Vagina (tissue), 2 donors: ENCODE measurements around the gene ASTN2. TPM values are rescaled to one million over a fixed set of nuclear protein-coding genes. Genes with fewer than 3 reads are reported as not detected.

Experiments used
- DNase-seq, 2 donors: peaks; one replicate each; pipeline ENCODE4 v3.0.0-alpha.2; 2017; ENCODE audit errors: extremely low spot score in 2 of 2
- H3K27ac ChIP-seq: fragments of 200-600 bp; sonication (generic); one replicate; pipeline ENCODE4 v1.5.1; 2019
- H3K27me3 ChIP-seq: fragments of 200-600 bp; sonication (generic); one replicate; pipeline ENCODE4 v1.5.1; 2019
- H3K36me3 ChIP-seq, 2 donors: fragments of 200-600 bp; sonication (generic); one replicate each; pipeline ENCODE4 v1.5.1; 2017 to 2019
- H3K4me1 ChIP-seq: fragments of 200-600 bp; sonication (generic); one replicate; pipeline ENCODE4 v1.5.1; 2019
- H3K4me3 ChIP-seq, 2 donors: fragments of 200-600 bp; sonication (generic); 1 replicate in 1 of 2; 2 replicates in 1 of 2; pipeline ENCODE4 v1.5.1; 2016 to 2019
- H3K9me3 ChIP-seq: fragments of 200-600 bp; sonication (generic); one replicate; pipeline ENCODE4 v1.5.1; 2019
- POLR2A ChIP-seq, 2 donors: fragments of 450-650 bp; IDR thresholded peaks; one replicate each; pipeline ENCODE4 v1.6.1; 2017; ENCODE audit warnings: antibody characterized with exemption in 2 of 2, mild to moderate bottlenecking in 2 of 2, moderate library complexity in 2 of 2
- POLR2AphosphoS5 ChIP-seq, 2 donors: sonication (generic); formaldehyde crosslinking; IDR thresholded peaks; one replicate each; pipeline ENCODE4 v1.9.0; 2017; ENCODE audit warnings: antibody characterized with exemption in 2 of 2, mild to moderate bottlenecking in 2 of 2, low read depth in 1 of 2; ENCODE audit not compliant: insufficient read depth in 1 of 2
- intact Hi-C: fragments of 100-400 bp; cut with DNase I; formaldehyde crosslinking; loops from one replicate; pipeline ENCODE4 v1.15.1; 2023
- total RNA-seq: library from RNA; depleted of rRNA; stranded (reverse); fragments of >200 nt; gene quantifications from one replicate; pipeline ENCODE4 v1.2.3, GENCODE V29; 2016
- TF ChIP-seq, protein P1 (sequence below), 3 experiments: fragments of 450-650 bp in 2 of 3; fragments of 200-600 bp in 1 of 3; sonication (generic) in 1 of 3; IDR thresholded peaks; one replicate each; pipeline ENCODE4 v1.5.1; 2017 to 2019; ENCODE audit warnings: antibody characterized with exemption in 3 of 3, mild to moderate bottlenecking in 2 of 3, moderate library complexity in 2 of 3

Gene ASTN2
- total RNA-seq, 1 donor from 2014 or later: 4.4 TPM

DNA sequence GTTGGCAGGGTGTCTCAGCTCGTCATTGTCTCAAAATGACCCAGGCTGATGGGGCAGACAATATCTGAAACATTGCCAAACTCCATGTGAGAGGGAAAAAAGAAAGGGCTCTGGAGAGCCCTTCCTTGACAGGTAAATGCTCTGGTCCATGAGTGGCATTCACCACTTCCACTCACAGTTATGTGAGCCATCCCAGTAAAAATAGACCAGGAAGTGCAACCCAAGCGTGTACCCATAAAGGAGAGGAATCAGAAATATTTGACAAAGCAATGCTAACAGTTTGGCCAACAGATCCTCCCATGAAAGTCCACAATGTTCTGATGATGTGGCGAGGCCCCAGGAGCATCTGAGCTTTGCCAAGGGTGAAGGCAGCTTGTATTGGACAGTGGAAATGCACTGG is 49.4 kb downstream of the ASTN2 start:
- H3K36me3 ChIP-seq: no peaks in the 10 kb centered on the region
- TF ChIP-seq, protein P1, sequence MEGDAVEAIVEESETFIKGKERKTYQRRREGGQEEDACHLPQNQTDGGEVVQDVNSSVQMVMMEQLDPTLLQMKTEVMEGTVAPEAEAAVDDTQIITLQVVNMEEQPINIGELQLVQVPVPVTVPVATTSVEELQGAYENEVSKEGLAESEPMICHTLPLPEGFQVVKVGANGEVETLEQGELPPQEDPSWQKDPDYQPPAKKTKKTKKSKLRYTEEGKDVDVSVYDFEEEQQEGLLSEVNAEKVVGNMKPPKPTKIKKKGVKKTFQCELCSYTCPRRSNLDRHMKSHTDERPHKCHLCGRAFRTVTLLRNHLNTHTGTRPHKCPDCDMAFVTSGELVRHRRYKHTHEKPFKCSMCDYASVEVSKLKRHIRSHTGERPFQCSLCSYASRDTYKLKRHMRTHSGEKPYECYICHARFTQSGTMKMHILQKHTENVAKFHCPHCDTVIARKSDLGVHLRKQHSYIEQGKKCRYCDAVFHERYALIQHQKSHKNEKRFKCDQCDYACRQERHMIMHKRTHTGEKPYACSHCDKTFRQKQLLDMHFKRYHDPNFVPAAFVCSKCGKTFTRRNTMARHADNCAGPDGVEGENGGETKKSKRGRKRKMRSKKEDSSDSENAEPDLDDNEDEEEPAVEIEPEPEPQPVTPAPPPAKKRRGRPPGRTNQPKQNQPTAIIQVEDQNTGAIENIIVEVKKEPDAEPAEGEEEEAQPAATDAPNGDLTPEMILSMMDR (IDR thresholded peaks at IDR 0.05): no peak
- no peaks in the 10 kb centered on the region for H3K27me3 ChIP-seq
- no peak overlapping the region for H3K27ac ChIP-seq
- no peaks in the 10 kb centered on the region for H3K4me1 ChIP-seq
- intact Hi-C loops: no loop called here
- no peaks in the 10 kb centered on the region for H3K9me3 ChIP-seq
- H3K4me3 ChIP-seq: no peak overlapping the region
- no peak for DNase-seq

DNA sequence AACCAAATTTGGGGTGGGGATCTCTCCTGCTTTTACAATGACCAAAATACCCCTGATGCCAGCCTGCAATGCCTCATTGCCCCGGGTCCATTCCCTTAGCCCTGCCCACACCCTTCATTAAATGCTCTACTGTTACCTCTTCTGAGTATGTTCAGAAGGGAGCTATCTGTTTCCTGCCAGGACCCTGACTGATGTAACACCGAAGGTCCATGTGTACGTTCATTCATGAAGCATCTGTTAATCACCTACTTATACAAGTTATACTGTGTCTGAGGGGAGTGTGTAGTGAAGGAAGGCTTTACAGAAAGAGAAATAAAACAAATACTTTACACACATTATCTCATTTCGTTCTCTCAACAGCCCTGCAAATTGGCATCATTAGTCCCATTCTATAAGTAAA is 51.9 kb downstream of the ASTN2 start:
- H3K36me3 ChIP-seq: no peaks in the 10 kb centered on the region
- H3K27me3 ChIP-seq: no peaks in the 10 kb centered on the region
- intact Hi-C loops: no loop called here
- no peaks in the 10 kb centered on the region for H3K9me3 ChIP-seq
- no peaks in the 10 kb centered on the region for H3K4me1 ChIP-seq
- H3K27ac ChIP-seq: no peak overlapping the region
- no peak for DNase-seq
- TF ChIP-seq POLR2AphosphoS5 (IDR thresholded peaks at IDR 0.05; ENCODE audit: insufficient read depth in 1 of 2, low read depth in 1 of 2) (no peak), POLR2A (IDR thresholded peaks at IDR 0.05) (no peak)
- TF ChIP-seq, protein P1 (IDR thresholded peaks at IDR 0.05): no peak
- H3K4me3 ChIP-seq: no peak overlapping the region

DNA sequence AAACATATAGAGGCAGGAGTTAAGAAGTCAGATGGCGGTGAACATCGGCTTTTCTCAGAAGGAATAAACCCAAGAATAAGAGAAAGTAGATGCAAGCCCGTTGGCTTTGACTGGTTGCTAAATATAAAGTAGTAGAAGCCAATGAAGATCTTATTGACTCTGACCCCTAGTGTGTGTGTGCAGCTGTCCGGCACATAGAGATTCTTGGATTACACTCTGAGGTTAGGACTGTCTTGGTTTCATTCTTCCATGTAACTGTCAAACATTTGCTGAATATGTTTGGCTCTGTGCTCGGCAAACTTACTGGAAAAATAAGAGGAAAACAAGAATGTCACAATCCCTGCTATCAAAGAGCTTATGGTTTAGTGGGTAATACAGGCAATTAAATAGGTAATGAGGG is 54.9 kb downstream of the ASTN2 start:
- intact Hi-C loops: no loop called here
- DNase-seq: no peak
- Histone ChIP-seq H3K27ac (no peak overlapping the region), H3K36me3 (no peaks in the 10 kb centered on the region), H3K4me1 (no peaks in the 10 kb centered on the region), H3K4me3 (no peak overlapping the region), H3K9me3 (no peaks in the 10 kb centered on the region), H3K27me3 (no peaks in the 10 kb centered on the region)
- TF ChIP-seq, protein P1 (IDR thresholded peaks at IDR 0.05): no peak
- TF ChIP-seq POLR2A (IDR thresholded peaks at IDR 0.05) (no peak), POLR2AphosphoS5 (IDR thresholded peaks at IDR 0.05; ENCODE audit: insufficient read depth in 1 of 2, low read depth in 1 of 2) (no peak)

DNA sequence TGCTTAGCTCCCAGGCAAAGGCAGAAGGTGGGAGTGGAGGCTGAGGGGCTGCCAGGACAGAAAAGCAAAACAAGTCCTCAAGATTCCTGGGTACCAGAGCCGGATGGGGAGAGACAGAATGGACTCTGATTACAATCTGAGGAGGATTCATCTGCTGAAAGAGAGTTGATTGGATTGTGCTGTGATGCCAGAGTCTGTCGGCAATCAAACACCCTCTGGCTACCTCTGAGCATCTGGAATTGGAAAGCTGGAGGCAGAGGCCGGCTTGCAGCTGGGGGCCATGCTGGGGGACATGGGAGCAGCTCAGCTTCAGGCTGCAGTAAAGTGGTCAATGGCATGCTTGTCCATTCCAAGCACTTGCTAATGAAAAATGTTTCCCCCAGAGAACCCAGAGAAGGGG is 59.3 kb downstream of the ASTN2 start:
- Histone ChIP-seq H3K36me3 (no peaks in the 10 kb centered on the region), H3K9me3 (no peaks in the 10 kb centered on the region), H3K27me3 (no peaks in the 10 kb centered on the region), H3K4me1 (no peaks in the 10 kb centered on the region), H3K27ac (no peak overlapping the region), H3K4me3 (no peak overlapping the region)
- DNase-seq: no peak
- intact Hi-C loops: no loop called here
- TF ChIP-seq, protein P1 (IDR thresholded peaks at IDR 0.05): no peak
- TF ChIP-seq POLR2A (IDR thresholded peaks at IDR 0.05) (no peak), POLR2AphosphoS5 (IDR thresholded peaks at IDR 0.05; ENCODE audit: insufficient read depth in 1 of 2, low read depth in 1 of 2) (no peak)

DNA sequence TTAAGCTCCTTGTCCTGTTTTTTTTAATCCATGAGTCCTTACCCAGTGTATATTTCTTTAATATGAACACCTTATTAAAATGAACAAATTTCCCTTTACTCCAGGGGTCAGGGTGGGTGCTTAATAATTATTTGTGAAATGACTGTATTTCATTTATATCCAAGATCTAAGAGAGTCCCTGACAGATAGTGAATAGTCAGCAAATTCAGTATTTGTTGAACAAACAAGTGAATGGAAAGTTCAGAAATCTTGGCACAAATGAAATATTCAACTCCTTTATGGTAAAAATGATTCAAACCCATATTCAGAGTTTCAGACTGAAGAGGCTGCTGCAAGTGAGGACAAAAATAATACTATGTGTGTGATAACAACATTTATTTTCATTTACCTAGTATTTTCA is 59.9 kb downstream of the ASTN2 start:
- TF ChIP-seq POLR2A (IDR thresholded peaks at IDR 0.05) (no peak), POLR2AphosphoS5 (IDR thresholded peaks at IDR 0.05; ENCODE audit: insufficient read depth in 1 of 2, low read depth in 1 of 2) (no peak)
- TF ChIP-seq, protein P1 (IDR thresholded peaks at IDR 0.05): no peak
- H3K4me1 ChIP-seq: no peaks in the 10 kb centered on the region
- H3K36me3 ChIP-seq: no peaks in the 10 kb centered on the region
- H3K4me3 ChIP-seq: no peak overlapping the region
- no peaks in the 10 kb centered on the region for H3K27me3 ChIP-seq
- no peak for DNase-seq
- intact Hi-C loops: no loop called here
- H3K27ac ChIP-seq: no peak overlapping the region
- no peaks in the 10 kb centered on the region for H3K9me3 ChIP-seq
